GM23248 (cell line): ENCODE results near the gene POU2F1. TPM values are rescaled to one million over a fixed set of nuclear protein-coding genes. Genes with fewer than 3 reads are reported as not detected.

Source experiments
- DNase-seq: peaks from one replicate; pipeline ENCODE4 v3.0.0-alpha.2; 2015
- H2AFZ ChIP-seq: fragments of 200-600 bp; sonication (generic); 2 replicates; pipeline ENCODE4 v1.6.1; 2016; ENCODE audit warnings: antibody characterized with exemption
- H3F3A ChIP-seq: fragments of 200-600 bp; sonication (generic); 2 replicates; pipeline ENCODE4 v1.6.1; 2016; ENCODE audit warnings: mild to moderate bottlenecking, antibody characterized with exemption, mixed run types; ENCODE audit not compliant: insufficient read depth
- H3K27ac ChIP-seq: fragments of 200-600 bp; sonication (generic); 2 replicates; pipeline ENCODE4 v1.5.1; 2016; ENCODE audit warnings: mild to moderate bottlenecking
- H3K27me3 ChIP-seq: fragments of 200-600 bp; sonication (generic); replicated peaks from 2 replicates; pipeline ENCODE4 v1.6.1; 2016; ENCODE audit warnings: mild to moderate bottlenecking; ENCODE audit not compliant: insufficient read depth
- H3K36me3 ChIP-seq: fragments of 200-600 bp; sonication (generic); 2 replicates; pipeline ENCODE4 v1.6.1; 2016; ENCODE audit warnings: low read depth, mild to moderate bottlenecking
- H3K4me1 ChIP-seq: fragments of 200-600 bp; sonication (generic); 2 replicates; pipeline ENCODE4 v1.6.1; 2016; ENCODE audit warnings: mild to moderate bottlenecking; ENCODE audit not compliant: insufficient read depth
- H3K4me2 ChIP-seq: fragments of 200-600 bp; sonication (generic); one replicate; pipeline ENCODE4 v1.6.1; 2016; ENCODE audit warnings: mild to moderate bottlenecking; ENCODE audit not compliant: unreplicated experiment
- H3K4me3 ChIP-seq: fragments of 200-600 bp; sonication (generic); 2 replicates; pipeline ENCODE4 v1.5.1; 2016; ENCODE audit warnings: mild to moderate bottlenecking
- H3K79me2 ChIP-seq: fragments of 200-600 bp; sonication (generic); 2 replicates; pipeline ENCODE4 v1.6.1; 2016; ENCODE audit warnings: mild to moderate bottlenecking; ENCODE audit not compliant: insufficient read depth
- H3K9ac ChIP-seq: fragments of 200-600 bp; sonication (generic); 2 replicates; pipeline ENCODE4 v1.6.1; 2016; ENCODE audit warnings: mild to moderate bottlenecking
- H3K9me2 ChIP-seq: fragments of 200-600 bp; sonication (generic); 2 replicates; pipeline ENCODE4 v1.6.1; 2016; ENCODE audit warnings: mixed run types, mild to moderate bottlenecking, moderate library complexity; ENCODE audit not compliant: insufficient read depth
- H3K9me3 ChIP-seq: fragments of 200-600 bp; sonication (generic); one replicate; pipeline ENCODE4 v1.6.1; 2017; ENCODE audit warnings: low read depth
- H4K20me1 ChIP-seq: fragments of 200-600 bp; sonication (generic); 2 replicates; pipeline ENCODE4 v1.6.0; 2016; ENCODE audit not compliant: insufficient read depth
- EZH2 ChIP-seq: fragments of 200-600 bp; sonication (generic); IDR thresholded peaks from 2 replicates; pipeline ENCODE4 v1.6.1; 2018; ENCODE audit warnings: antibody characterized with exemption, mild to moderate bottlenecking; ENCODE audit not compliant: insufficient read depth, poor library complexity, severe bottlenecking
- EZH2phosphoT487 ChIP-seq: fragments of 200-600 bp; sonication (generic); IDR thresholded peaks from 2 replicates; pipeline ENCODE4 v1.6.1; 2018; ENCODE audit warnings: antibody characterized with exemption, moderate library complexity, mild to moderate bottlenecking, low read depth; ENCODE audit not compliant: insufficient read depth
- WGBS, 2 experiments: methylation state at CpG; one replicate each; pipeline ENCODE4 v1.1.6; 2015 to 2017; ENCODE audit warnings: low lambda C conversion rate in 2 of 2, low coverage in 1 of 2; ENCODE audit errors: missing lambda C conversion rate in 2 of 2; 5-methylcytosine and 5-hydroxymethylcytosine counted together
- in situ Hi-C: fragments of 300-500 bp; cut with MboI; formaldehyde crosslinking; loops from 2 replicates; pipeline ENCODE4 v1.15.0; 2020
- polyA plus RNA-seq: library from polyadenylated mRNA; unstranded; fragments of >200 nt; fragmentation: Nextera tagmentation; extraction: Ambion mirVana; gene quantifications from 2 replicates; pipeline ENCODE4 v1.2.1, GENCODE V29; 2016
- total RNA-seq: library from RNA; depleted of rRNA; stranded (reverse); fragments of >200 nt; shearing (Covaris generic); gene quantifications from 2 replicates; pipeline ENCODE4 v1.2.3, GENCODE V29; 2014

The POU2F1 gene
- total and polyA plus RNA-seq, 2 experiments from 2014 or later, result 3.4 to 3.7 TPM

DNA sequence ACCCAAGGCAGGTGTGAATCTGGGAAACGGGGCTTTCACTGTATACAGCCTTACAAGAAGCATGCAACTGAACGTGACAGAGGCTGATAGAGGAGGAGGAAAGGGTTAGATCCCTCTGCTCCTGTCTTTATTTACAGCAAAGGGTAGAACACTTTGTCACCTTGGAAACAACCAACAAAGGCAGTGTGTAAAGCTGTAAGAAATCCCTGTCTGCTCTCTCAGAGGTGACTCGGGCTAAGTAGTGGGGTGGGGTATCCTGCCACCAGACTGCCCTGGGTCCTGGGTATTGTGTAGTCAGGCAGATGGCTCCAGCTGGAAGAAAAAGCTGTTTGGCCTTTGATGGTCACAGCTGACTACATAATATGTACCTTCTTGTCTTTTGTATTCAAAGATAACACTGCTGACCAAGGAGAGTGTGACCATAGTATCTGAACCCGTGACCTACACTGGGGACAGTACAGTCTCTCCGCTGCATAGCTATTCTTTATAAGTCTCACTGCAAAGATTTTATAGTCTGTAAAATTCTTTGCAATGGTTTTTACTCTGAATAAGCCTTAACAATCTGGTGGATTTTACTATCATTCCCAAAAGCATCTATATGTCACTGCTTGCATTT, 22.1 kb upstream of the POU2F1 start:
- Histone ChIP-seq H3K79me2 (no peaks in the 10 kb centered on the region), H3K27me3 (0 out of 2 replicates have a peak, but pooled peaks cover 5% of the 10 kb centered on the region), H3K9me2 (no peaks in the 10 kb centered on the region), H3K4me1 (0 out of 2 replicates have a peak, but pooled peaks cover 6% of the 10 kb centered on the region), H3K36me3 (no peaks in the 10 kb centered on the region), H3F3A (no peaks in the 10 kb centered on the region), H3K9ac (no peak overlapping the region), H2AFZ (no peak overlapping the region), H3K9me3 (no peaks in the 10 kb centered on the region), H4K20me1 (no peaks in the 10 kb centered on the region), H3K27ac (no peak overlapping the region), H3K4me3 (no peak overlapping the region), H3K4me2 (no peak overlapping the region)
- DNase-seq, result no peak
- WGBS, 2 experiments, result 50 to 52% methylated on average over 5 of the region's 5 CpGs
- TF ChIP-seq EZH2, result no peak
- TF ChIP-seq EZH2phosphoT487, result no peak
- in situ Hi-C loops, result no loop called here

DNA sequence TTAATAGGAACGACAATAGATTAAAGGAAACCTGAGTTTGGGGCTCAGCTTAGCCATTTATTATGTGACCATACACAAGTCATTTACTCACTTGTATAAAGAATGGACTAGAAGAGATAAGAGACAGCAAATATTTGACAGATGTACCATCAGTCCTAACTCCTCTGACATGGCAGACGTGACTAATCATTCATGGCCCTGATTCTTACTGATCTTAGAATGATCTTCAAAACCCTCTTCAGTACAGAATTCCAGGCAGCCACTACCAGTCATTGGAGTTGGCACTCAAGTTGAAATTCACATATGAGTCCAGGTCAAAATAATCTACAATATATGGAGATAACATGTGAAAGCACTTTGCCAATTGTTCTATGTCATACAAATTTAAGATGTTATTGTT, 21.0 kb upstream of the POU2F1 start:
- Histone ChIP-seq H3K36me3 (no peaks in the 10 kb centered on the region), H4K20me1 (no peaks in the 10 kb centered on the region), H3K9me3 (no peaks in the 10 kb centered on the region), H3K4me3 (no peak overlapping the region), H3K27me3 (0 out of 2 replicates have a peak, but pooled peaks cover 5% of the 10 kb centered on the region), H3K4me2 (no peak overlapping the region), H3K9me2 (no peaks in the 10 kb centered on the region), H3F3A (no peaks in the 10 kb centered on the region), H3K27ac (no peak overlapping the region), H3K9ac (no peak overlapping the region), H3K4me1 (0 out of 2 replicates have a peak, but pooled peaks cover 6% of the 10 kb centered on the region), H3K79me2 (no peaks in the 10 kb centered on the region), H2AFZ (no peak overlapping the region)
- WGBS, 2 experiments, result 71 to 81% methylated on average over 2 of the region's 2 CpGs
- TF ChIP-seq EZH2phosphoT487 (no peak), EZH2 (no peak)
- in situ Hi-C loops, result no loop called here
- no peak for DNase-seq

DNA sequence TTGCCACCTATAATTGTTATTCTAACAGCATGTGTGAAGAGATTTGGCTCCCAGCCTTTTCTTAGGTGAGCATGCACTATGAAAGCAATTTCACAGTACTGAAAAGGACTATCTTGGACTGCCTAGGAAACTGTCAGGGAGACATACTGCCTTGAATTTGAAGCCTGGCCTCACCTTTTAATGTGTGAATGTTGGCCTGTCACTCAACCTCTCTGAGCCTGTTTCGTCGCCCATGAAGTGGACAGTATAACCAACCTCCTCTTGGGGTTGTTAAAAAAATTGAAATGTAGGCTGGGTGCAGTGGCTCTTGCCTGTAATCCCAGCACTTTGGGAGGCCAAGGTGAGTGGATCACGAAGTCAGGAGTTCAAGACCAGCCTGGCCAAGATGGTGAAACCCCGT, 20.4 kb upstream of the POU2F1 start:
- no peak overlapping the region for H3K4me3 ChIP-seq
- TF ChIP-seq EZH2 (no peak), EZH2phosphoT487 (no peak)
- H4K20me1 ChIP-seq, result no peaks in the 10 kb centered on the region
- no peaks in the 10 kb centered on the region for H3K9me3 ChIP-seq
- H3F3A ChIP-seq, result no peaks in the 10 kb centered on the region
- no peak overlapping the region for H3K9ac ChIP-seq
- H3K4me2 ChIP-seq, result no peak overlapping the region
- WGBS, 2 experiments, result 75 to 76% methylated on average over 4 of the region's 4 CpGs
- H3K27ac ChIP-seq, result no peak overlapping the region
- in situ Hi-C loops, result no loop called here
- no peak for DNase-seq
- H3K27me3 ChIP-seq, result 0 out of 2 replicates have a peak, but pooled peaks cover 5% of the 10 kb centered on the region
- no peaks in the 10 kb centered on the region for H3K79me2 ChIP-seq
- H3K9me2 ChIP-seq, result no peaks in the 10 kb centered on the region
- H3K4me1 ChIP-seq, result 0 out of 2 replicates have a peak, but pooled peaks cover 6% of the 10 kb centered on the region
- H2AFZ ChIP-seq, result no peak overlapping the region
- H3K36me3 ChIP-seq, result no peaks in the 10 kb centered on the region

DNA sequence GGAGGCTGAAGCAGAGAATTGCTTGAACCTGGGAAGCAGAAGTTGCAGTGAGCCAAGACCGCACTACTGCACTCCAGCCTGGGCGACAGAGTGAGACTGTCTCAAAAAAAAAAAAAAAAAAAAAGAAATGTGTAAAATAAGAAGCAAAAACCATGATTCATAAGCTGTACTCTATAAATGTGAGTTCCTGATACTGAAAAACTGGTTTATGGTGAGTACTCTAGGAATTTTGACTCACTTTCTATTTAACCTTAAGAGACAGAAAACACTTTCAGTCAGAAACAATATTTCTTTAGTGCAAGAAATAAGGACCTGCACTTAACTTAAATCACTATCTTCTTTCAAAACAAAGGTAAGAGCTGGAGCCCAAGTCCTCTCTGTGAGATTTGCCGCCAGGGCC, 19.9 kb upstream of the POU2F1 start:
- in situ Hi-C loops, result no loop called here
- 0 out of 2 replicates have a peak, but pooled peaks cover 6% of the 10 kb centered on the region for H3K4me1 ChIP-seq
- TF ChIP-seq EZH2phosphoT487 (no peak), EZH2 (no peak)
- no peak overlapping the region for H2AFZ ChIP-seq
- no peaks in the 10 kb centered on the region for H3K36me3 ChIP-seq
- H3K9me2 ChIP-seq, result no peaks in the 10 kb centered on the region
- no peak overlapping the region for H3K4me3 ChIP-seq
- no peaks in the 10 kb centered on the region for H3K9me3 ChIP-seq
- H3K4me2 ChIP-seq, result no peak overlapping the region
- no peaks in the 10 kb centered on the region for H4K20me1 ChIP-seq
- 70 to 72% methylated on average over 3 of the region's 3 CpGs for WGBS, 2 experiments
- H3K27me3 ChIP-seq, result 0 out of 2 replicates have a peak, but pooled peaks cover 5% of the 10 kb centered on the region
- no peak overlapping the region for H3K9ac ChIP-seq
- no peaks in the 10 kb centered on the region for H3F3A ChIP-seq
- H3K27ac ChIP-seq, result no peak overlapping the region
- DNase-seq, result no peak
- no peaks in the 10 kb centered on the region for H3K79me2 ChIP-seq
